ENCODE results near the gene VPS26A.

VPS26A gene

GRCh38 chr10:69123747-69124562 lies at the start of gene VPS26A:
TSS of gene VPS26A (plus strand) at chr10:69124178. CDS start at chr10:69124278, 100 bp downstream.
- DNase-seq: peak; percentile 98

- no peak for DNase-seq
These were observed 49.4 kb upstream of the VPS26A start for GRCh38 chr10:69074532-69074931.

- no peak for DNase-seq
These were observed 48.5 kb upstream of the VPS26A start for GRCh38 chr10:69075431-69075830.

GRCh38 chr10:69078311-69078710 lies 45.7 kb upstream of the VPS26A start:
- no peak for DNase-seq

GRCh38 chr10:69080226-69080625 lies 43.8 kb upstream of the VPS26A start:
- no peak for DNase-seq

GRCh38 chr10:69086001-69086509 lies 37.9 kb upstream of the VPS26A start:
- DNase-seq: no peak

GRCh38 chr10:69087590-69088470 lies 36.1 kb upstream of the VPS26A start, which contains the start of gene SRGN:
TSS of gene SRGN (plus strand) at chr10:69088103. CDS start at chr10:69088158, 55 bp downstream.
- DNase-seq: peak; percentile 45

GRCh38 chr10:69088471-69088769 lies 35.6 kb upstream of the VPS26A start:
- DNase-seq: no peak

- DNase-seq: no peak
These were observed 35.0 kb upstream of the VPS26A start for GRCh38 chr10:69088801-69089501.

- peak; percentile 46 for DNase-seq
These were observed 34.1 kb upstream of the VPS26A start for GRCh38 chr10:69089638-69090599.

GRCh38 chr10:69090685-69091084 lies 33.3 kb upstream of the VPS26A start:
- DNase-seq: no peak

GRCh38 chr10:69091143-69091651 lies 32.8 kb upstream of the VPS26A start:
- no peak for DNase-seq

- DNase-seq: peak; percentile 61
These were observed 30.8 kb upstream of the VPS26A start for GRCh38 chr10:69092959-69093850.

- DNase-seq: no peak
These were observed 30.0 kb upstream of the VPS26A start for GRCh38 chr10:69093933-69094332.

GRCh38 chr10:69096045-69096444 lies 27.9 kb upstream of the VPS26A start:
- no peak for DNase-seq

- no peak for DNase-seq
These were observed 26.2 kb upstream of the VPS26A start for GRCh38 chr10:69097729-69098128.

GRCh38 chr10:69100136-69100872 lies 23.7 kb upstream of the VPS26A start:
- no peak for DNase-seq

GRCh38 chr10:69101451-69102095 lies 22.4 kb upstream of the VPS26A start:
- no peak for DNase-seq

- no peak for DNase-seq
These were observed 21.5 kb upstream of the VPS26A start for GRCh38 chr10:69102440-69102839.

All from activated effector memory CD4-positive, alpha-beta T cell treated with Interleukin-2 at 50 U/mL for 16 hours (primary cell).